GM12874 (cell line): ENCODE results near the gene CGB3.

Experiments used
- TF ChIP-seq, protein P1 (sequence below): IDR thresholded peaks from 2 replicates; pipeline ENCODE4 v1.5.1; 2011; ENCODE audit warnings: low read depth, mild to moderate bottlenecking, control low read depth, low read length, moderate library complexity; ENCODE audit not compliant: insufficient read depth

CGB3 gene

DNA sequence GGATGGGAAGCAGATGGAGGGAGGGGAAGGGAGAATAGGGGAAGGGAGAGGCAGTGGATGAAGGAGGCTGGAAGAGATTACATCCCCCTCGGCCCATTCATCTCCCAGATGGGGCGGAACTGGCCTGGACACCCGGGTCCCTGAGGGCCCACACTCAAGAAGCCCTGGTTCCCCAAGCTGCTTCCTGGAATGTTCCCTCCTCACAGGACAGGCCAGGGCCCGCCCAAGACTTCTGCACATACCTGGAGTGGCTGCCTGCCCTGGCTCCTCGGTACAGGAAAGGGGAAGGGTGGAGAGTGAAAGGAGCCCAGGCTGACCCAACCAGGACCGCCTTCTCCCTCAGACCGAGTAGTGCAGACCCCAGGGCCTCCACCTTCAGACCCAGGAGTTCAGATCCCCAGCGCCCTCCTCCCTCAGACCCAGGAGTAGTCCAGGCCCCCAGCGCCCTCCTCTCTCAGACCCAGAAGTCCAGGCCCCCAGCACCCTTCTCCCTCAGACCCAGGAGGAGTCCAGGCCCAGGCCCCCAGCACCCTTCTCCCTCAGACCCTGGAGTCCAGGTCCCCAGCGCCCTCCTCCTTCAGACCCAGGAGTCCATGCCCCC, 40.0 kb upstream of the CGB3 start:
- TF ChIP-seq, protein P1, sequence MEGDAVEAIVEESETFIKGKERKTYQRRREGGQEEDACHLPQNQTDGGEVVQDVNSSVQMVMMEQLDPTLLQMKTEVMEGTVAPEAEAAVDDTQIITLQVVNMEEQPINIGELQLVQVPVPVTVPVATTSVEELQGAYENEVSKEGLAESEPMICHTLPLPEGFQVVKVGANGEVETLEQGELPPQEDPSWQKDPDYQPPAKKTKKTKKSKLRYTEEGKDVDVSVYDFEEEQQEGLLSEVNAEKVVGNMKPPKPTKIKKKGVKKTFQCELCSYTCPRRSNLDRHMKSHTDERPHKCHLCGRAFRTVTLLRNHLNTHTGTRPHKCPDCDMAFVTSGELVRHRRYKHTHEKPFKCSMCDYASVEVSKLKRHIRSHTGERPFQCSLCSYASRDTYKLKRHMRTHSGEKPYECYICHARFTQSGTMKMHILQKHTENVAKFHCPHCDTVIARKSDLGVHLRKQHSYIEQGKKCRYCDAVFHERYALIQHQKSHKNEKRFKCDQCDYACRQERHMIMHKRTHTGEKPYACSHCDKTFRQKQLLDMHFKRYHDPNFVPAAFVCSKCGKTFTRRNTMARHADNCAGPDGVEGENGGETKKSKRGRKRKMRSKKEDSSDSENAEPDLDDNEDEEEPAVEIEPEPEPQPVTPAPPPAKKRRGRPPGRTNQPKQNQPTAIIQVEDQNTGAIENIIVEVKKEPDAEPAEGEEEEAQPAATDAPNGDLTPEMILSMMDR, result no peak

DNA sequence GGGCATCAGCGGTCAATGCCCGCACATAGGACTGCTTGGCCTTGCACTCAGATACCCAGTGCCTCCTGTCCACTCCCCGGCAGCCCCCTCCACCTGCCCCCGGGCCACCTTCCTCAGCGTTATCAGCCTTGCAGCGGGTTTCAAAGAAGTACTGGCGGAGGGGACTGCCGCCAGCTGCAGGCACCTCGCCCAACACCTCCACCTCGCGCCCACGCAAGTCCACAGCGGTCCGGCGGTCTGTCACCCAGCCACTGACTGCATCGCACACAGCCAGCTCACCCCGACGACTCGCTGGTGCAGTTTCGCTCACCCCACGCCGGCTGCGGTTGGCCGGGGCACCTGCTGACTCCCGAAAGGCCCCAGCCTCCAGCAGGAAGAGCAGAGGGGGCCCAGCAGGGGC, 37.3 kb upstream of the CGB3 start:
- TF ChIP-seq, protein P1, result no peak

DNA sequence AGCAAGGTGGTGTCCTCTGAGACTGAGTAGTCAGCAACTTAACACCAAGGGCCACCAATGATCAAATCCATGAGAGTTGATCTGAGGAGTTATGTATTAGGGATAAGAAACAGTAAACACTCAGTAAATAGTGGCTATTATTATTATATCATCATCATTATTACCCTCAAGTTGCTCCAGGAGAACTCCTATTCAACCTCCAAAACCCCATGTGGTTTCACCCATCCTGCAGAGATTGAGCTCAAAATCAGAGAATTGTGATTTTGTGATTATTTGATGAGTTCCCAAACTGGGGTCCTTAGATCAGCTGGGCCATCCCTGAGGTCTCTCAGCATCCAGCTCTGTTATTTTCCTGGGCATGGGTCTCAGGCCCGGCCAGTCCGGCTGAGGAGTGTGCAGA, 36.9 kb upstream of the CGB3 start:
- TF ChIP-seq, protein P1, result no peak

DNA sequence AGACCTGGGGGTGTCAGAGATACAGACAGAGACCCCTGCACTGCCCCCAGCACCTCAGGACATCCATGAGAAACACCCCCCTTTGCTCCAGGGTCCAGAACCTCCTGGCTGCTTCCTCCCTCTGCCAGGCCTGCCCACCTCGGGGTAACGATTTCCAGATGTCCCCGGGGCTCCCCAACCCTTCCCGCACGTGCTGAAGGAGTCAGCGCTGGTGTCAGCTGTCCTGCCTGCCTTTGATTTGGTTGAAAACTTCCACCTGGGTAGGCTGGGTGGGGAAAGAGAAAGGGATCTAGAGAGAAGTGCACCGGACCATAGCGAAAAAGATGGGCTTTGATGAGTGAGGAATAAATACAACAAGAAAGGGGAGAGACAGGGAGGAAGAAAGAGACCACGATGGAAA, 34.9 kb upstream of the CGB3 start:
- TF ChIP-seq, protein P1, result no peak

DNA sequence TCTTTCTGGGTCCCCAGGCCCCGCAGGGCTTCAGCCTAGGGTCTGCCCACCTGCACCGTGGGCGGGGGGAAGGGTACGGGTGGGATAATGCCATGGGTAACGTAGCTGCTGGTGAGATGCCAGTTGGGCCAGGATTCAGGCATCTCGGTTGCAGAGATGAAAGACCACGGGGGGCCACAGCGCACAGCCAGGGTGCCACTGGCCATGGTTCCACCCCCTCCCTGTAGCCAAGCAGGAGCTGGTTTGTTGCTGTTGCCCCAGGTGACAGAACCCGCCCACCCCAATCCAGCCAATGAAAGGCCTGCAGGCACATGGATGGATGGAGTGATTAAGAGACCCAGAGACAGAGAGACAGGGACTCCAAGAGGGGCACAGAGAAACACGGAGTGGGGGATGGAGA, 34.4 kb upstream of the CGB3 start:
- TF ChIP-seq, protein P1, result no peak

DNA sequence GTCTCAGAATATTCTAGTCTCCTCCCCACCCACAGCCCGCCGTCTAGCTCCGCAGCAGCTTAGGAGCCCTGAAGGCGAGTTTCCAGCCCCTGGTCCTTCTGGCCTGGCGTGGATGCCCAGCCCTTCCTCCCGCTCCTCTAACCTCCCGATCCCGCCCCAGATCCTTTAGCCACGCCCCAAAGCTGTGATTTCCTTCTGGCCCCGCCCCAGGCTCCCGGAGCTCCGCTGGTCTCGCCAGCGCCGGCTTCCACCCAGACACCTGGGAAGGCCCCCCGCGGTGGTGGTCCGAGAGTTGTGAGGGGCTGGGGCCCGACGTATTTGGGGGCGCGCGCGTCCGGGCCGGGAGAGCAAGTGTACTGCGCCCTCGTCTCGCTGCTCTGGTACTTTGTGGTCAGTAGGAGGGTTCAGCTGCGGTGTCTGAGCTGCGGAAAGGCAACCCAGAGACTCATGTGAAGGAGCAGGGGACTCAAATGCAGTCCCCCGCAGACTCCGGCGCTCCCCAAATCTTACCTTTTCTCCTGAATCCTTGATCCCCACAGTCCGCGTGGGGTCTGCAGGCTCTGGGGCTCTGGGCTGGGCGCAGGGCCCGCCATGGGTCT, 33.6 kb upstream of the CGB3 start, which contains the start of gene CGB7:
TSS of gene CGB7 (minus strand) at position 114 of the 599 bp plus-strand sequence. CDS start 2,374 bp downstream, outside the sequence.
- TF ChIP-seq, protein P1, result no peak

DNA sequence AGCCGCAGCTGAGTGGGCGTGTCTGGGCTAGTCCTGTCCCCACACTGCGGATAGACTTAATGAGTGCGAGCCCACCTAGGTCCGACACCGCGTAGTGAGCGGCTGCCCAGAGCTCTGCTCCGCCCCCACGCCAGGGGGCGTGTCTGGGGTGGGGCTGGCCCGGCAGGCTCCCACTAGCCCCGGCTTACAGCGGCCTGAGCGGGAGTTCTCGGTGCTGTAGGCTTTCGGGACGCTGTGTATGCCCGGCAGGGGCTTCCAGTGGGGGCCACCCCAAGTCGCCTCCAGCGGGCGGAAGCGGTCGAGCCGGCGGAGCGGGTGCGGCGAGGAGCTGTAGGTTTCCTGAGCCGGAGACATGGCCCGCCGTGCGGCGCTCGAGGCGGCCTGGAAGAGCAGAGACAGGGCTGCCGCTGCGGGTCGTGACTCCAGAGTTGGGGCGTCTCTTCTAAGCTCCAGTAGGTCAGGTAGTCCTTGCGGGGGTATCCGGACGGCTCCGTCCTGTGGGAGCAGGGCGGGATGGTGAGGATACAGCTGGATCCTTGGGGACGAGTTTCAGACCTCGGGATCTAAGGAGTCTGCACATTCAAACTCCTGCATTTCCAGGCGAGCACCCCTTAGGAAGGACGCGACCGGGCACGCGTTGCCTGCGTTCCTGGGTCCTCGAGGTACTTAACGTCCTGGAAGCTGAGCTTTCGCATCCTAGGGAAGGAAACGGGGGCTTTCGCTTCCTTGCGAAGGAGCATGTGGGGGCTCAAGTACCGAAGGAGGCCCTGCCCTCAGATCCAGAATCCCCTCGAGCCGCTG, 32.2 kb upstream of the CGB3 start:
- TF ChIP-seq, protein P1, result peak; percentile 28; the same call in 1 of the 2 replicates
